Activated CD4-positive, alpha-beta T cell treated with anti-CD3 and anti-CD28 coated beads for 36 hours (primary cell): ENCODE measurements around the gene RABEPK. TPM values are rescaled to one million over a fixed set of nuclear protein-coding genes. Genes with fewer than 3 reads are reported as not detected.

Source experiments
- ATAC-seq: fragments of 200-7000 bp; cut with Tn5 transposase; one replicate; pipeline ENCODE4 v1.10.0; 2021; ENCODE audit warnings: mild to moderate bottlenecking, moderate library complexity
- CTCF ChIA-PET: fragments of 350-600 bp; sonication (Branson Sonifier 250); formaldehyde crosslinking; loops from one replicate; lab custom pipeline; 2021; ENCODE audit warnings: antibody characterized with exemption; lab: Charles Lee
- POLR2A ChIA-PET: fragments of 350-600 bp; sonication (Branson Sonifier 250); formaldehyde crosslinking; loops from one replicate; lab custom pipeline; 2021; ENCODE audit warnings: antibody characterized with exemption, inconsistent platforms; lab: Charles Lee
- DNase-seq: peaks from one replicate; pipeline ENCODE4 v3.0.0-alpha.2; 2020
- H3K27ac Mint-ChIP-seq: one replicate; pipeline ENCODE4 v1.8.0; 2021; ENCODE audit warnings: mixed read lengths
- H3K27me3 Mint-ChIP-seq: one replicate; pipeline ENCODE4 v1.8.0; 2021; ENCODE audit warnings: mixed read lengths
- H3K36me3 Mint-ChIP-seq: one replicate; pipeline ENCODE4 v1.8.0; 2021; ENCODE audit warnings: low read depth, mixed read lengths
- H3K4me1 Mint-ChIP-seq: one replicate; pipeline ENCODE4 v1.8.0; 2021; ENCODE audit warnings: mixed read lengths
- H3K4me3 Mint-ChIP-seq: one replicate; pipeline ENCODE4 v1.8.0; 2021; ENCODE audit warnings: mild to moderate bottlenecking, moderate library complexity, mixed read lengths
- H3K9me3 Mint-ChIP-seq: one replicate; pipeline ENCODE4 v1.8.0; 2021; ENCODE audit warnings: low read depth, mixed read lengths
- intact Hi-C, 2 experiments: fragments of 100-400 bp; cut with DNase I in 1 of 2; cut with micrococcal nuclease in 1 of 2; formaldehyde crosslinking; loops; one replicate each; pipeline versions ENCODE4 v1.14.2 to v1.15.1; 2022 to 2024; cut with DNase I, micrococcal nuclease
- total RNA-seq, 2 experiments: library from RNA; stranded (reverse); gene quantifications; one replicate each; pipeline ENCODE4 v1.2.3, GENCODE V29; 2021

RABEPK gene
- total RNA-seq, 2 experiments from 2014 or later: 29.1 to 33.1 TPM

GRCh38 chr9:125268394-125269013 is 68.2 kb downstream of the RABEPK start:
- H3K27me3 Mint-ChIP-seq: no peaks in the 10 kb centered on the region
- intact Hi-C loops: loop anchor here in 1 of 2 experiments (10.0 kb wide), 1 partner anchor 854 kb away; the partner anchor contains the start of gene PSMB7
- ChIA-PET CTCF (interaction anchor here (0.6 to 1.4 kb wide), 5 partner anchors 13 to 761 kb away, joined by 3 to 4 read pairs (median 3); no protein-coding TSS in a partner anchor), POLR2A (no interaction called here)
- no peak for ATAC-seq
- peaks cover 44% of the 10 kb centered on the region for H3K4me1 Mint-ChIP-seq
- H3K4me3 Mint-ChIP-seq: no peak overlapping the region
- DNase-seq: no peak
- peaks cover 33% of the 10 kb centered on the region for H3K36me3 Mint-ChIP-seq
- no peaks in the 10 kb centered on the region for H3K9me3 Mint-ChIP-seq
- no peak overlapping the region for H3K27ac Mint-ChIP-seq

GRCh38 chr9:125269014-125269397 is 68.7 kb downstream of the RABEPK start:
- intact Hi-C loops: loop anchor here in 1 of 2 experiments (10.0 kb wide), 1 partner anchor 854 kb away; the partner anchor contains the start of gene PSMB7

GRCh38 chr9:125271081-125271480 is 70.7 kb downstream of the RABEPK start:
- POLR2A ChIA-PET: no interaction called here
- Mint-ChIP-seq H3K36me3 (peaks cover 18% of the 10 kb centered on the region), H3K27ac (no peak overlapping the region), H3K4me1 (peaks cover 26% of the 10 kb centered on the region), H3K4me3 (no peak overlapping the region), H3K27me3 (no peaks in the 10 kb centered on the region), H3K9me3 (no peaks in the 10 kb centered on the region)
- CTCF ChIA-PET: no interaction called here
- intact Hi-C loops: no loop called here
- no peak for ATAC-seq
- DNase-seq: no peak

More at GRCh38 chr9:125269014-125269397, 68.7 kb downstream of the RABEPK start:
- Mint-ChIP-seq H3K27me3 (no peaks in the 10 kb centered on the region), H3K36me3 (peaks cover 28% of the 10 kb centered on the region), H3K4me3 (no peak overlapping the region), H3K27ac (no peak overlapping the region), H3K9me3 (no peaks in the 10 kb centered on the region), H3K4me1 (peaks cover 40% of the 10 kb centered on the region)
- CTCF ChIA-PET: interaction anchor here (0.7 to 1.4 kb wide), 4 partner anchors 13 to 760 kb away, joined by 3 to 4 read pairs (median 4); no protein-coding TSS in a partner anchor
- POLR2A ChIA-PET: no interaction called here
- ATAC-seq (no peak), DNase-seq (no peak)

DNA sequence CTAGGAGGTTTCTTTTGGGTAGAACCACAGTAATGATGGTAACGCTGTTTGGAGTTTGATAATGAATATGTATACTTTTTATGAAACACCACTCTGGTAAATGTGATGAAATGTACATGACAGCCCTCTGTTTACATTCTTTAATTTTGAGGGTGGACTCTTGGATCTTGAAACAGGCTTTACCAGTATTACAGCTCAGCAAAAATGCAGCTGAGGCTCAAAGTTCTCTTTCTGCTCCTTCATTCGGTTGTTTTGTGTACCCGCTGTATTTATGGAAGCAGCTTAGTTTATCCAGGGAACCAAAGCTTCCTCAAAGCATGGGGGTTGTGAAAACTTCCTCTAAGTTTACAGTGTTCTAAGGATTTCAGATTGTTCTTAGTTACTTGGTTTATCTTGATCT is 72.4 kb downstream of the RABEPK start:
- no peak overlapping the region for H3K4me3 Mint-ChIP-seq
- POLR2A ChIA-PET: interaction anchor here (1.4 kb wide), 1 partner anchor 9 kb away, joined by 4 read pairs; no protein-coding TSS in a partner anchor
- no peaks in the 10 kb centered on the region for H3K27me3 Mint-ChIP-seq
- H3K27ac Mint-ChIP-seq: no peak overlapping the region
- CTCF ChIA-PET: interaction anchor here (0.6 to 1.1 kb wide), 3 partner anchors 10 to 1286 kb away, joined by 3 to 5 read pairs (median 3); partner anchors contain the start of gene HSPA5
- intact Hi-C loops: no loop called here
- no peaks in the 10 kb centered on the region for H3K9me3 Mint-ChIP-seq
- peaks cover 20% of the 10 kb centered on the region for H3K36me3 Mint-ChIP-seq
- H3K4me1 Mint-ChIP-seq: peaks cover 24% of the 10 kb centered on the region
- ATAC-seq (no peak), DNase-seq (no peak)

DNA sequence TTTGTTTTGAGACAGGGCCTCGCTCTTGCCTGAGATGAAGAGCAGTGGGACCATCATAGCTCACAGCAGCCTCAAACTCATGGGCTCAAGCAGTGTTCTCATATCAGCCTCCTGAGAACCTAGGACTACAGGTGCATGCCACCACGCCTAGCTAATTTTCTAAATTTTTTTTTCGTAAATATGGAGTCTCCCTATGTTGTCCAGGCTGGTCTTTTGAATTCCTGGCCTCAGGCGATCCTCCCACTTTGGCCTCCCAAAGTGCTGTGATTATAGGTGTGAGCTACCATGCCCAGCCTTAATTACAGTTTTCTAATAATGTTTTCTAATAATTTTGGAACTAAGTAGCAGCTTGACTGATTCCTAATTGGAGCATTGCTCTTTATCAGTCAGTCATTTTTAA is 76.4 kb downstream of the RABEPK start:
- CTCF ChIA-PET: no interaction called here
- POLR2A ChIA-PET: no interaction called here
- Mint-ChIP-seq H3K4me1 (peaks cover 11% of the 10 kb centered on the region), H3K4me3 (no peak overlapping the region), H3K36me3 (peaks cover 15% of the 10 kb centered on the region), H3K27me3 (no peaks in the 10 kb centered on the region), H3K27ac (no peak overlapping the region), H3K9me3 (no peaks in the 10 kb centered on the region)
- no peak for ATAC-seq
- DNase-seq: no peak
- intact Hi-C loops: no loop called here

GRCh38 chr9:125277411-125277810 is 77.1 kb downstream of the RABEPK start:
- Mint-ChIP-seq H3K4me3 (no peak overlapping the region), H3K4me1 (peaks cover 12% of the 10 kb centered on the region), H3K36me3 (peaks cover 11% of the 10 kb centered on the region), H3K9me3 (no peaks in the 10 kb centered on the region), H3K27ac (no peak overlapping the region), H3K27me3 (no peaks in the 10 kb centered on the region)
- ChIA-PET POLR2A (no interaction called here), CTCF (no interaction called here)
- intact Hi-C loops: no loop called here
- ATAC-seq: no peak
- DNase-seq: no peak

DNA sequence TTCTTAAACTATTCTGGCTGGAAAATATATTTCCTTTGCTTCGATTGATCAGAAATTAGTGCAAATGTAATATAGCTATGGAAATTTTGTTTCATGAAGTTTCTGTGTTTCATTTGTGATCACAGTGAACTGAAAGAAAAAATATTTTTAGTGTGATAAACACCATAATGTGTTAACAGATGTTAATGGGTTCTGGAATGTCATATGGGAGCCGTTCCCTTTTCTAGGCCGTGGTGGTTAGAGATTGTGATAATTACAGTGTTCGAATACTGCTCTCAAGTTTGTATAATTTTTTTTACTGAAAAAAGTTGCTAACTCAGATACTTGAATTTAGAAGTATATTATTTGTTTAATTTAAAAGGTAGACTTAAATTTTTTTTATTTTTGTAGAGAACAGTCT is 80.6 kb downstream of the RABEPK start:
- no peak overlapping the region for H3K27ac Mint-ChIP-seq
- H3K4me1 Mint-ChIP-seq: peaks cover 3% of the 10 kb centered on the region
- intact Hi-C loops: loop anchor here in 1 of 2 experiments (1.0 kb wide), 1 partner anchor 9 kb away; no protein-coding TSS in a partner anchor
- POLR2A ChIA-PET: no interaction called here
- H3K27me3 Mint-ChIP-seq: no peaks in the 10 kb centered on the region
- no peak for ATAC-seq
- H3K4me3 Mint-ChIP-seq: no peak overlapping the region
- peaks cover 7% of the 10 kb centered on the region for H3K36me3 Mint-ChIP-seq
- CTCF ChIA-PET: no interaction called here
- H3K9me3 Mint-ChIP-seq: no peaks in the 10 kb centered on the region
- DNase-seq: no peak

Other genes starting within 250 kb of the RABEPK start
- gene SCAI, start 57.0 kb upstream of the RABEPK start, total RNA-seq: 10 to 100 TPM; 13.0 to 13.8 TPM
- gene PPP6C, start 10.7 kb upstream of the RABEPK start, total RNA-seq: 10 to 100 TPM; 35.1 to 47.3 TPM
- gene HSPA5, start 40.8 kb downstream of the RABEPK start, total RNA-seq: 100 to 1,000 TPM; 179 to 188 TPM
- gene GAPVD1, start 61.3 kb downstream of the RABEPK start, total RNA-seq: 10 to 100 TPM; 41.6 to 47.7 TPM